Esophagus muscularis mucosa (tissue), 4 donors: ENCODE measurements around the gene HSPA1B.

ENCODE experiments used
- CTCF ChIP-seq, 3 experiments: fragments of 200-600 bp in 2 of 3; fragments of 450-650 bp in 1 of 3; sonication (generic) in 2 of 3; IDR thresholded peaks; one replicate each; pipeline ENCODE4 v1.5.1; 2017 to 2019; ENCODE audit warnings: antibody characterized with exemption in 3 of 3, mild to moderate bottlenecking in 2 of 3, moderate library complexity in 1 of 3
- EP300 ChIP-seq: sonication (generic); formaldehyde crosslinking; IDR thresholded peaks from one replicate; pipeline ENCODE4 v1.6.1; 2017; ENCODE audit warnings: antibody characterized with exemption
- POLR2AphosphoS5 ChIP-seq, 2 donors: sonication (generic); formaldehyde crosslinking; IDR thresholded peaks; one replicate each; pipeline ENCODE4 v1.6.1; 2017; ENCODE audit warnings: antibody characterized with exemption in 2 of 2

GRCh38 chr6:31794866-31795615 is 32.5 kb upstream of the HSPA1B start:
- TF ChIP-seq CTCF (IDR thresholded peaks at IDR 0.05) (no peak), POLR2AphosphoS5 (IDR thresholded peaks at IDR 0.05) (no peak), EP300 (no peak)
